Suprapubic skin (tissue), 3 donors: ENCODE measurements around the gene ATP6V0D1.

ENCODE experiments used
- POLR2A ChIP-seq, 2 donors: fragments of 450-650 bp; IDR thresholded peaks; one replicate each; pipeline ENCODE4 v1.6.1; 2017; ENCODE audit warnings: antibody characterized with exemption in 2 of 2, mild to moderate bottlenecking in 2 of 2, moderate library complexity in 2 of 2
- TF ChIP-seq, protein P1 (sequence below), 2 donors: fragments of 200-600 bp in 1 of 2; fragments of 450-650 bp in 1 of 2; sonication (generic) in 1 of 2; IDR thresholded peaks; one replicate each; pipeline ENCODE4 v1.5.1; 2016 to 2019; ENCODE audit warnings: antibody characterized with exemption in 2 of 2, mild to moderate bottlenecking in 1 of 2, moderate library complexity in 1 of 2

- TF ChIP-seq, protein P1, sequence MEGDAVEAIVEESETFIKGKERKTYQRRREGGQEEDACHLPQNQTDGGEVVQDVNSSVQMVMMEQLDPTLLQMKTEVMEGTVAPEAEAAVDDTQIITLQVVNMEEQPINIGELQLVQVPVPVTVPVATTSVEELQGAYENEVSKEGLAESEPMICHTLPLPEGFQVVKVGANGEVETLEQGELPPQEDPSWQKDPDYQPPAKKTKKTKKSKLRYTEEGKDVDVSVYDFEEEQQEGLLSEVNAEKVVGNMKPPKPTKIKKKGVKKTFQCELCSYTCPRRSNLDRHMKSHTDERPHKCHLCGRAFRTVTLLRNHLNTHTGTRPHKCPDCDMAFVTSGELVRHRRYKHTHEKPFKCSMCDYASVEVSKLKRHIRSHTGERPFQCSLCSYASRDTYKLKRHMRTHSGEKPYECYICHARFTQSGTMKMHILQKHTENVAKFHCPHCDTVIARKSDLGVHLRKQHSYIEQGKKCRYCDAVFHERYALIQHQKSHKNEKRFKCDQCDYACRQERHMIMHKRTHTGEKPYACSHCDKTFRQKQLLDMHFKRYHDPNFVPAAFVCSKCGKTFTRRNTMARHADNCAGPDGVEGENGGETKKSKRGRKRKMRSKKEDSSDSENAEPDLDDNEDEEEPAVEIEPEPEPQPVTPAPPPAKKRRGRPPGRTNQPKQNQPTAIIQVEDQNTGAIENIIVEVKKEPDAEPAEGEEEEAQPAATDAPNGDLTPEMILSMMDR (IDR thresholded peaks at IDR 0.05): no peak
- TF ChIP-seq POLR2A (IDR thresholded peaks at IDR 0.05): no peak
These were observed 14.4 kb downstream of the ATP6V0D1 start for GRCh38 chr16:67466581-67466980.
